HG03135 (cell line): ENCODE results near the gene BMAL2.

Source experiments
- ATAC-seq: cut with Tn5 transposase; IDR thresholded peaks from one replicate; pipeline ENCODE4 v1.9.1; 2021; ENCODE audit warnings: mild to moderate bottlenecking, moderate library complexity; ENCODE audit not compliant: unreplicated experiment

The BMAL2 gene

GRCh38 chr12:27351476-27351875 lies 18.8 kb downstream of the BMAL2 start:
- no peak for ATAC-seq

- ATAC-seq: no peak
Observed at GRCh38 chr12:27355486-27355885, 22.9 kb downstream of the BMAL2 start.

- no peak for ATAC-seq
Observed at GRCh38 chr12:27355979-27356378, 23.3 kb downstream of the BMAL2 start.

GRCh38 chr12:27359578-27360340 lies 27.1 kb downstream of the BMAL2 start:
- ATAC-seq: no peak

GRCh38 chr12:27361372-27361771 lies 28.7 kb downstream of the BMAL2 start:
- ATAC-seq: no peak

- ATAC-seq: no peak
Observed at GRCh38 chr12:27366621-27367020, 34.0 kb downstream of the BMAL2 start.

GRCh38 chr12:27367078-27367477 lies 34.4 kb downstream of the BMAL2 start:
- ATAC-seq: no peak

GRCh38 chr12:27382171-27382795 lies 49.6 kb downstream of the BMAL2 start:
- ATAC-seq: no peak
